ENCODE results near the gene TSPAN9.

The TSPAN9 gene

DNA sequence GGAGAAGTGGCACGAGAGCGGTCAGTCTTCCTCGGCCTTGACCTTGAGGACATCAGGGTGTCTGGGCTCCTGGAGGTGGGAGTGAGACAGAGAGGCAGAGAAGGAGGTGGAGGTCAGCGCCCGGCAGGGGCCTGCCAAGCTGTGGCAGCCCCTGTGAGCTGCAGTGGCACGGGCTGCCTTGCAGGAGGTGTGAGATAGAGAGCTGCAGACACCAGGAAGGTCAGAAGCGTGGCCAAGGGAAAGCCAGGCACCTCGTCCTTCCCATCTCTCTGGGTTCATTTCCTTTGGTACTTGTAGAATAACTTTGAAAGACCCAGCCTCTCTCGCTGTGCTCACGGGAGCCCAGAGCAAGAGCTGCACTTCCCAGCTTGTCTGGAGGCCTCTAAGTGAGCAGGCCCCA is 98.1 kb downstream of the TSPAN9 start:
- H3K4me3 ChIP-seq (ENCODE audit: low read depth, low read length) = no peak overlapping the region
- DNase-seq = no peak
- H3K36me3 ChIP-seq (replicated peaks) = no peaks in the 10 kb centered on the region
- H3K27me3 ChIP-seq (replicated peaks) = no peaks in the 10 kb centered on the region
- no peak overlapping the region for H3K27ac ChIP-seq
- TF ChIP-seq, protein P1, sequence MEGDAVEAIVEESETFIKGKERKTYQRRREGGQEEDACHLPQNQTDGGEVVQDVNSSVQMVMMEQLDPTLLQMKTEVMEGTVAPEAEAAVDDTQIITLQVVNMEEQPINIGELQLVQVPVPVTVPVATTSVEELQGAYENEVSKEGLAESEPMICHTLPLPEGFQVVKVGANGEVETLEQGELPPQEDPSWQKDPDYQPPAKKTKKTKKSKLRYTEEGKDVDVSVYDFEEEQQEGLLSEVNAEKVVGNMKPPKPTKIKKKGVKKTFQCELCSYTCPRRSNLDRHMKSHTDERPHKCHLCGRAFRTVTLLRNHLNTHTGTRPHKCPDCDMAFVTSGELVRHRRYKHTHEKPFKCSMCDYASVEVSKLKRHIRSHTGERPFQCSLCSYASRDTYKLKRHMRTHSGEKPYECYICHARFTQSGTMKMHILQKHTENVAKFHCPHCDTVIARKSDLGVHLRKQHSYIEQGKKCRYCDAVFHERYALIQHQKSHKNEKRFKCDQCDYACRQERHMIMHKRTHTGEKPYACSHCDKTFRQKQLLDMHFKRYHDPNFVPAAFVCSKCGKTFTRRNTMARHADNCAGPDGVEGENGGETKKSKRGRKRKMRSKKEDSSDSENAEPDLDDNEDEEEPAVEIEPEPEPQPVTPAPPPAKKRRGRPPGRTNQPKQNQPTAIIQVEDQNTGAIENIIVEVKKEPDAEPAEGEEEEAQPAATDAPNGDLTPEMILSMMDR (IDR thresholded peaks at IDR 0.05; ENCODE audit: low read depth, low read length, missing control alignments) = no peak
- in situ Hi-C loops (cut with HindIII; ENCODE audit: low pct_ligation_motif_present, low sequenced_read_pairs) = no loop called here

DNA sequence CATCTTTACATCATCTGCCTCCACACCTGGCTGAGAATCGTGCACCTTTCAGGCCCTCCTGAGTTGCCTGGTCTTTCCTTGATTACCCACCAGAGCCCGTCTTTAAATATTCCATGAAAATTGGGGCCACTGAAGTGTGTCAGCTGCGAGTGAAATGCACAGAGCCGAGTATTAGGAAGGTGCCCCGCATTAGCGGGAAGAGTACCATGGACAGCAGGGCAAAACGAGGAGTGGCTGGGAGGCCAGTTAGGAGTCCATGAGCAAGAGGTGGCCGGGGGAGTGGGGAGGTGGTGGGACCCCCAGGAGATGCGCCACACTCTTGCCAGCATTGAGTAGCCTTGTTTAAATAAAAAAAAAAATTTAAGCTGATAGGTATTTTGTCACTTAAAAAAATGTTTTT is 99.6 kb downstream of the TSPAN9 start:
- no peak overlapping the region for H3K4me3 ChIP-seq (ENCODE audit: low read depth, low read length)
- H3K27ac ChIP-seq = no peak overlapping the region
- in situ Hi-C loops (cut with HindIII; ENCODE audit: low pct_ligation_motif_present, low sequenced_read_pairs) = no loop called here
- H3K36me3 ChIP-seq (replicated peaks) = no peaks in the 10 kb centered on the region
- TF ChIP-seq, protein P1 (IDR thresholded peaks at IDR 0.05; ENCODE audit: low read depth, low read length, missing control alignments) = no peak
- H3K27me3 ChIP-seq (replicated peaks) = no peaks in the 10 kb centered on the region
- DNase-seq = no peak

DNA sequence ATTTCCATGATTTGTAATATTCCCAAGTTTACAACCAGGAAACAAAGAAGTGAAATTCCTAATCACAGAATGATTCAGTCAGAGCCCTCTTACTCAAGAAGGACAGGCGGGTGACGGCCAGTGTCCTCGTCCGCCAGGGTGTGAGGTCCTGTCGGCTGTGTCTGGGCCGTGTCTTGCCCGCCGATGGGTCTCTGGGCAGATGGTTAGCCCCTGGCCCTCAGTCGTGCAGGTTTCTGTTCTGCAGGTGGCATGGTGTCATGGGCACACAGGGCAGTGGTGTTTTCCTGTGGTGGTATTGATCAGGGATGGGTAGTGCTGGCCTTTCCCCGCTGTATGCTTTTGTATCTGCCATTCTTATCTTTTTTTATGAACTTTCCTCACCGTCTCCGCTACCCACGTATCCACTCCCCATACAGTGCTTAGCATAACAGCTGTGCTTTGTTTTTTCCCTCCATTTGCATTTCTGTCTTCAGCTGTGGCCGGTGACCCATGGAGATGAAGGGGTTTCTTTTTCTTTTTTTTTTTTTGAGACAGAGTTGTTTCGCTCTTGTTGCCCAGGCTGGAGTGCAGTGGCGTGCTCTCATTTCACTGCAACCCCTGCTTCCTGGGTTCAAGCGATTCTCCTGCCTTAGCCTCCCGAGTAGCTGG is 100.7 kb downstream of the TSPAN9 start:
- TF ChIP-seq, protein P1 (IDR thresholded peaks at IDR 0.05; ENCODE audit: low read depth, low read length, missing control alignments) = no peak
- in situ Hi-C loops (cut with HindIII; ENCODE audit: low pct_ligation_motif_present, low sequenced_read_pairs) = no loop called here
- Histone ChIP-seq H3K27me3 (replicated peaks) (no peaks in the 10 kb centered on the region), H3K36me3 (replicated peaks) (no peaks in the 10 kb centered on the region), H3K4me3 (ENCODE audit: low read depth, low read length) (no peak overlapping the region), H3K27ac (no peak overlapping the region)
- no peak for DNase-seq

DNA sequence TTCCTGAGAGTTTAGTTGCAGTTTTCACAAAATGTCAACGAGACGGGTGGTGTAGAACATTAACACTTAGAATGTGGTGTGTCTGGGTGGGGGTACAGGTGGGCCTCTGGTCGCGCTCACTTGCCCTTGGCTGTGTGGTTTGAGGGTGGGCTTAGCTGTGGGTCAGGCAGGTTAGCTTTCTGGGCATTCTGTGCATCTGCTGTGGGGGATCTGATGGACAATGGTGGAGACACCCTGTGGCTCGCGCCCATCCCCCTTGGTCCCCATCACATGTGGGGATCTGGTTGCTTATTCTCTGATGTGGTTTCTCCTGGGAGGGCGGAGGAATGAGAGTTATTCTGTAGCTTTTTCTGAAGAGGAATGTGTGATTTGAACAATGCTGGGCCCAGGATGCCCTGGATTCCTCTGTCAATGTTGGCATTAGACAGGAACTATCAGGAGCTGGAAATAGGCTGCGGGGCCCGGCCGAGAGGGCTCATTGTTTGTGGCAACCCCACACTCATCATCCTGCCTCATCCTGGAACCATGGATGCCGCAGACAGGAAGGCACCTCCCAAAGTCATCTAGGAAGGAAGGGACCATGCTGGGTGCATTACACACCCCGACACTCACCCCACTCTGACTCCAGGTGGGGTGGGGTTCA is 101.6 kb downstream of the TSPAN9 start:
- no peak for DNase-seq

DNA sequence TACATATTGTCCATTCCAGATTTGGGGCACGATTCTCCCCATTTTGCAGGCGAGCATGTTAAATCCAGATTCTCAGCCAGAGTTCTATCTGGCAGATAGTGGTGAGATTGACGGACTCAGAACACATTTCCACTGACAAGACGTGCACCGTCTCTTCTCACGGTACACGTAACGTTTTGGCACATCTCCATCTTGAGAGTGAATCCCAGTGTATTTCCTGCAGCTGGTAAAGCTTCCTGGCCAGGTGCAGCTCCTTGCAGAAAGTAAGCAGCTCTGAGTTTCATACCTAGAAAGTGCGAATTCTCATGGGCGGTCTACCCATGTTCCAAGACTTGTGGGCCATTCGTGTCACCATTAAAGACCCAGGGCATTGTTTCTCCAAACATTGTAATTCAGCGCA is 102.6 kb downstream of the TSPAN9 start:
- TF ChIP-seq, protein P1 (IDR thresholded peaks at IDR 0.05; ENCODE audit: low read depth, low read length, missing control alignments) = no peak
- Histone ChIP-seq H3K27ac (no peak overlapping the region), H3K4me3 (ENCODE audit: low read depth, low read length) (no peak overlapping the region), H3K27me3 (replicated peaks) (no peaks in the 10 kb centered on the region), H3K36me3 (replicated peaks) (no peaks in the 10 kb centered on the region)
- no peak for DNase-seq
- in situ Hi-C loops (cut with HindIII; ENCODE audit: low pct_ligation_motif_present, low sequenced_read_pairs) = no loop called here

More for the DNA sequence above, 101.6 kb downstream of the TSPAN9 start:
- Histone ChIP-seq H3K4me3 (ENCODE audit: low read depth, low read length) (no peak overlapping the region), H3K36me3 (replicated peaks) (no peaks in the 10 kb centered on the region), H3K27me3 (replicated peaks) (no peaks in the 10 kb centered on the region), H3K27ac (no peak overlapping the region)
- in situ Hi-C loops (cut with HindIII; ENCODE audit: low pct_ligation_motif_present, low sequenced_read_pairs) = no loop called here
- TF ChIP-seq, protein P1 (IDR thresholded peaks at IDR 0.05; ENCODE audit: low read depth, low read length, missing control alignments) = no peak

All from brain microvascular endothelial cell (primary cell).